ENCODE data around the gene ACOX2. TPM values are rescaled to one million over a fixed set of nuclear protein-coding genes. Genes with fewer than 3 reads are reported as not detected.

The ACOX2 gene
- total RNA-seq, 2 donors from 2014 or later = not detected

- H3K27ac Mint-ChIP-seq = no peak overlapping the region
- no peak for ATAC-seq
Measured at GRCh38 chr3:58570851-58571250, 33.9 kb upstream of the ACOX2 start.

DNA sequence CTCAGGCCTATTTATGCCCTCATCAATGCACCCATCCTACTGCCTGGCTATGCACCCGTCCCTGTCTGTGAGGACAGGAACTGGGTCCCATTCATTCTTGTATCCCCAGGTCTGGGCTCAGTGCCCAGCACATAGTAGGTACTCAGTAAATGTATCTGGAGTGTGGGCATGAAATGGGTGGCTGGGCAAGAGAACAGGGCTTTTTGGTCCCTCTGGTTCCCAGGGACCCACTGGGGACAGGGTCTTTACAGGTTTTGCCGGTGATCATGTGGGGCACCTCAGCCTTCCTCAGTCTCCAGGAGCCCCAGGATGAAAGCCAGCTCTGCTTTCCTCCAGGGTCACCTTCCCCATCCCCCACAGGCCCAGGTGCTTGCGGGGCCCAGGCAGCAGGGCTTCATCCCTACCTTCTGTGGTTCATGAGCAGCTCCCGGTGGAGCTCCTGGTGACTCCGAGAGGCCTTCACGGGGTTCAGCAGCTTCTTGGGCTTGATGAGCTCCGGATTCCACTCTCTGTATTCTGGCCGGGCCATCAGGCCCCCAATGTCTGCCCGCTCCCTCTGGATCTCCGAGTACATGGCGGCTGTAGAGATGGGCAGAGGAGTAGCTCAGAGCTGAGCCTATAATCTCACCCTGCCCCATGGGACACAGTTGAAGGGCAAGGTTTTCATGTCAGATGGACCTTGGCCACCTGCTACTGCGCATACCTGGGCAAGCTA is 32.5 kb upstream of the ACOX2 start:
- Mint-ChIP-seq H3K27ac (no peak overlapping the region), H3K36me3 (no peaks in the 10 kb centered on the region), H3K9me3 (no peaks in the 10 kb centered on the region)
- DNase-seq (ENCODE audit: low spot score in 2 of 2) (no peak), ATAC-seq (peak in 1 of 2 donors; percentile 3)

More at GRCh38 chr3:58570851-58571250, 33.9 kb upstream of the ACOX2 start:
- Mint-ChIP-seq H3K36me3 (no peaks in the 10 kb centered on the region), H3K9me3 (no peaks in the 10 kb centered on the region)
- DNase-seq (ENCODE audit: low spot score in 2 of 2) = no peak

GRCh38 chr3:58568572-58569286 is 31.7 kb upstream of the ACOX2 start:
- Mint-ChIP-seq H3K27ac (no peak overlapping the region), H3K9me3 (no peaks in the 10 kb centered on the region), H3K36me3 (no peaks in the 10 kb centered on the region)
- ATAC-seq (peak; percentile 59 to 63), DNase-seq (ENCODE audit: low spot score in 2 of 2) (peak; percentile 68 to 85)

- no peak overlapping the region for H3K27ac Mint-ChIP-seq
- DNase-seq (ENCODE audit: low spot score in 2 of 2) = no peak
- no peaks in the 10 kb centered on the region for H3K36me3 Mint-ChIP-seq
- H3K9me3 Mint-ChIP-seq = no peaks in the 10 kb centered on the region
- no peak for ATAC-seq
Measured at GRCh38 chr3:58567251-58567515, 30.2 kb upstream of the ACOX2 start.

GRCh38 chr3:58566398-58567250 is 29.6 kb upstream of the ACOX2 start:
- ATAC-seq (no peak), DNase-seq (ENCODE audit: low spot score in 2 of 2) (no peak)
- Mint-ChIP-seq H3K36me3 (no peaks in the 10 kb centered on the region), H3K9me3 (no peaks in the 10 kb centered on the region), H3K27ac (no peak overlapping the region)

DNA sequence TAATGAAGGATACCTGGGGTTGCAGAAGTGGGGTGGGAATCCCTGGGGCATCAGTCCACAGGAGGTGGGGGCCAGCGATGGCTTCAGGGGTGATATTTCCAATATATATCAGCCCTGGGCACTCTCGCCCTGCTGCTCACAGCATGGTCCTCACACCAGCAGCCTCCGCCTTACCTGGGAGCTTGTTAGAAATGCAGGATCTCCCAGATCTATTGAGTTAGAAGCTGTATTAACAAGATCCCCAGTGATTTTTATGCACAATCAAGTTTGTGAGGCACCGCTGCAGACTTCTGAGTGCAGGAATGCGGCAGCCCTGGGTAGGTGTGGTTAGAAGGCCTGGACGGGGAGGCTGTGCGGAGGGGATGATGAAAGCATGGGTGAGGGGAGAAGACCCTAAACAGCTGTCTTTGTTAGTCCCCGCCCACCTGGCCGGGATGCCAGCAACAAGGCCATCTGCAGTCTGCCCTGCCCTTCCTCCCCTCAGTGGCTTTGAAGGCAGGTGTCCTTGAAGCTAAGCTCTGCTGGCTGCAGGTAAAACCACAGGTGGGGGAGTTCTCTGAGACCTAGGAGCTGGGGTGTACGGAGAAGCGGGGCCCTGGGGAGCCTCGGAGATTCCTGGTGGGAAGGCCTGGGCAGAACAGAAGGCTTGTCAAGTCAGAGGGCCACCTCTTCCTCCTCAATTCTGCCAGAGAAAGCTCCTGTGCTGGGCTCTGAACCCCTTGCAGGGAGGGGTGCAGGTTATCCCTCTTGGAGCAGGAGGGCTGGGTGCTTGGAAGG is 28.8 kb upstream of the ACOX2 start:
- ATAC-seq = no peak
- Mint-ChIP-seq H3K9me3 (no peaks in the 10 kb centered on the region), H3K27ac (peak overlapping the region in 1 of 2 donors; percentile 22), H3K36me3 (no peaks in the 10 kb centered on the region)
- DNase-seq (ENCODE audit: low spot score in 2 of 2) = no peak

- ATAC-seq (no peak), DNase-seq (ENCODE audit: low spot score in 2 of 2) (no peak)
- Mint-ChIP-seq H3K9me3 (no peaks in the 10 kb centered on the region), H3K36me3 (no peaks in the 10 kb centered on the region), H3K27ac (no peak overlapping the region)
Measured at GRCh38 chr3:58564456-58565160, 27.6 kb upstream of the ACOX2 start.

- Mint-ChIP-seq H3K27ac (no peak overlapping the region), H3K36me3 (no peaks in the 10 kb centered on the region), H3K9me3 (no peaks in the 10 kb centered on the region)
- no peak for ATAC-seq
- no peak for DNase-seq (ENCODE audit: low spot score in 2 of 2)
Measured at GRCh38 chr3:58564054-58564453, 27.1 kb upstream of the ACOX2 start.

GRCh38 chr3:58563386-58564035 is 26.5 kb upstream of the ACOX2 start:
- H3K9me3 Mint-ChIP-seq = no peaks in the 10 kb centered on the region
- no peak overlapping the region for H3K27ac Mint-ChIP-seq
- ATAC-seq (no peak), DNase-seq (ENCODE audit: low spot score in 2 of 2) (no peak)
- H3K36me3 Mint-ChIP-seq = no peaks in the 10 kb centered on the region

GRCh38 chr3:58562498-58562897 is 25.5 kb upstream of the ACOX2 start:
- DNase-seq (ENCODE audit: low spot score in 2 of 2) (no peak), ATAC-seq (no peak)
- no peaks in the 10 kb centered on the region for H3K9me3 Mint-ChIP-seq
- H3K36me3 Mint-ChIP-seq = no peaks in the 10 kb centered on the region
- H3K27ac Mint-ChIP-seq = no peak overlapping the region

GRCh38 chr3:58560771-58561311 is 23.9 kb upstream of the ACOX2 start:
- Mint-ChIP-seq H3K27ac (no peak overlapping the region), H3K36me3 (no peaks in the 10 kb centered on the region), H3K9me3 (no peaks in the 10 kb centered on the region)
- no peak for ATAC-seq
- DNase-seq (ENCODE audit: low spot score in 2 of 2) = no peak

- H3K9me3 Mint-ChIP-seq = no peaks in the 10 kb centered on the region
- no peak overlapping the region for H3K27ac Mint-ChIP-seq
- ATAC-seq (no peak), DNase-seq (ENCODE audit: low spot score in 2 of 2) (no peak)
- no peaks in the 10 kb centered on the region for H3K36me3 Mint-ChIP-seq
Measured at GRCh38 chr3:58559586-58559985, 22.6 kb upstream of the ACOX2 start.

GRCh38 chr3:58557491-58557890 is 20.5 kb upstream of the ACOX2 start:
- DNase-seq (ENCODE audit: low spot score in 2 of 2) = no peak
- H3K9me3 Mint-ChIP-seq = no peaks in the 10 kb centered on the region
- H3K36me3 Mint-ChIP-seq = no peaks in the 10 kb centered on the region
- no peak for ATAC-seq
- H3K27ac Mint-ChIP-seq = no peak overlapping the region

DNA sequence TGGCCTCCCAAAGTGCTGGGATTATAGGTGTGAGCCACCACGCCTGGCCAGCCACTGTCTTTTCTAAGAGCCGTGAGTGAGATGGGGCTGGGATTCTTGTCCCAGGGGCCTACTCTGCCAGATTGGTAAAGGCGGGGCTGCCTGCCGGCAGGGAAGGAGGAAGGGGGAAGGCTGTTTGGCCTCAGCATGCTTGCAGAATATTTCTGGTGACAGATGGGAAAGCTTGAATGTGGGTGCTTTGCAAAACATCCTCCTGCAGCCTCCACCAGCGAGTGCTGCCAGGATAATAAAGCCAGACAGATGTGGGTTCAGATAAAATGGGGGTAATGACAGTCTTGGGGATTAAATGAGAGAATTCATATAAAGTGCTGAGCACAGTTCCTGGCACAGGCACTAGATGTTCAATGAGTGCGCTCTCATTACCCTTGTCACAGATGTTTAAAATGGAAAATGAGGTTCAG is 19.8 kb upstream of the ACOX2 start:
- no peaks in the 10 kb centered on the region for H3K9me3 Mint-ChIP-seq
- H3K27ac Mint-ChIP-seq = no peak overlapping the region
- DNase-seq (ENCODE audit: low spot score in 2 of 2) = no peak
- peaks cover 0 to under 1% of the 10 kb centered on the region in 2 donors for H3K36me3 Mint-ChIP-seq
- no peak for ATAC-seq

DNA sequence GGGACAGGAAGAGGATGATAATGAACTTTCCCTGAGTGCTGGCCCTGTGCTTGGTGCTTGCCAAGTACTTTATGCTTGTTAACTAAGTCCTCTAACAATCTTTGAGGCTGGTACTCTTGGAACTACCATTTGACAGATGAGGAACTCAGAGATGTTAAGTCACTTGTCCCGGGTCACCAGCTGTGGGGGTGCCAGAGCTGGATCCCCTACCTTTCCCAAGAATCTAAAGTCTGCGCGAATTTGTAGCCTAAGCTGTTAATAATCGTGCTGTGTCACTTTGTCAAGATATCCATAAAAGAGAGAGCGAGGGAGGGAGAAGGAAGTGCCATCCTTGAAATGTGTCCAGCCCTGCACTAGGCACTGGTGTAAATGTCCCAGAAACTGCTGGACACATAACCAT is 19.0 kb upstream of the ACOX2 start:
- DNase-seq (ENCODE audit: low spot score in 2 of 2) = no peak
- Mint-ChIP-seq H3K27ac (no peak overlapping the region), H3K9me3 (peaks cover 0 to 4% of the 10 kb centered on the region in 2 donors), H3K36me3 (peaks cover 0 to 8% of the 10 kb centered on the region in 2 donors)
- ATAC-seq = no peak

Data from activated naive CD4-positive, alpha-beta T cell treated with anti-CD3 and anti-CD28 coated beads, Interleukin-2, amount 50 U/mL, for 72 hours (primary cell).